Thoracic aorta (tissue), 2 donors: Measurements from ENCODE around the gene OS9. TPM values are rescaled to one million over a fixed set of nuclear protein-coding genes. Genes with fewer than 3 reads are reported as not detected.
A peak's percentile ranks its signal among the peaks of the same experiment; 100 is the strongest.

ENCODE experiments used
- ATAC-seq: fragments of 150-250 bp; one replicate; pipeline ENCODE4 v1.8.0; 2017; ENCODE audit warnings: low read depth; ENCODE audit not compliant: insufficient number of reproducible peaks, low FRiP score
- DNase-seq: peaks from one replicate; pipeline ENCODE4 v3.0.0-alpha.2; 2020; ENCODE audit warnings: low spot score
- H3K27ac ChIP-seq, 2 donors: fragments of 200-600 bp; sonication (generic); 1 replicate in 1 of 2; 2 replicates in 1 of 2; pipeline ENCODE4 v1.5.1; 2016; ENCODE audit warnings: mild to moderate bottlenecking in 2 of 2, moderate library complexity in 2 of 2
- H3K27me3 ChIP-seq: fragments of 200-600 bp; sonication (generic); replicated peaks from 2 replicates; pipeline ENCODE4 v1.6.0; 2016; ENCODE audit warnings: mild to moderate bottlenecking; ENCODE audit not compliant: insufficient read depth
- H3K36me3 ChIP-seq: fragments of 200-600 bp; sonication (generic); one replicate; pipeline ENCODE4 v1.5.1; 2016
- H3K4me1 ChIP-seq, 2 donors: fragments of 200-600 bp; sonication (generic); 1 replicate in 1 of 2; 2 replicates in 1 of 2; pipeline versions ENCODE4 v1.5.1 to v1.6.0; 2016; ENCODE audit warnings: low read depth in 2 of 2, mild to moderate bottlenecking in 1 of 2; ENCODE audit not compliant: control insufficient read depth in 1 of 2
- H3K4me3 ChIP-seq: fragments of 200-600 bp; sonication (generic); 2 replicates; pipeline ENCODE4 v1.5.1; 2016; ENCODE audit warnings: mild to moderate bottlenecking
- H3K9me3 ChIP-seq: fragments of 200-600 bp; sonication (generic); 2 replicates; pipeline ENCODE4 v1.5.1; 2016
- CTCF ChIP-seq: fragments of 200-600 bp; sonication (generic); IDR thresholded peaks from one replicate; pipeline ENCODE4 v1.5.1; 2019; ENCODE audit warnings: antibody characterized with exemption
- total RNA-seq, 2 donors: library from RNA; depleted of rRNA; stranded (reverse); fragments of >200 nt; gene quantifications; one replicate each; pipeline versions ENCODE4 v1.1.0 to v1.2.3, GENCODE V29; 2016

The OS9 gene
- total RNA-seq, 2 donors from 2014 or later, result 253 to 381 TPM

- H3K9me3 ChIP-seq, result no peaks in the 10 kb centered on the region
- H3K36me3 ChIP-seq, result no peaks in the 10 kb centered on the region
- no peak overlapping the region for H3K4me3 ChIP-seq
- no peak for TF ChIP-seq CTCF
- H3K27me3 ChIP-seq, result peaks cover 21% of the 10 kb centered on the region
- ATAC-seq (no peak), DNase-seq (no peak)
- H3K27ac ChIP-seq, result no peak overlapping the region
- peaks cover 28 to 34% of the 10 kb centered on the region in 2 donors for H3K4me1 ChIP-seq
Observed at GRCh38 chr12:57734591-57734990, 40.7 kb downstream of the OS9 start.

DNA sequence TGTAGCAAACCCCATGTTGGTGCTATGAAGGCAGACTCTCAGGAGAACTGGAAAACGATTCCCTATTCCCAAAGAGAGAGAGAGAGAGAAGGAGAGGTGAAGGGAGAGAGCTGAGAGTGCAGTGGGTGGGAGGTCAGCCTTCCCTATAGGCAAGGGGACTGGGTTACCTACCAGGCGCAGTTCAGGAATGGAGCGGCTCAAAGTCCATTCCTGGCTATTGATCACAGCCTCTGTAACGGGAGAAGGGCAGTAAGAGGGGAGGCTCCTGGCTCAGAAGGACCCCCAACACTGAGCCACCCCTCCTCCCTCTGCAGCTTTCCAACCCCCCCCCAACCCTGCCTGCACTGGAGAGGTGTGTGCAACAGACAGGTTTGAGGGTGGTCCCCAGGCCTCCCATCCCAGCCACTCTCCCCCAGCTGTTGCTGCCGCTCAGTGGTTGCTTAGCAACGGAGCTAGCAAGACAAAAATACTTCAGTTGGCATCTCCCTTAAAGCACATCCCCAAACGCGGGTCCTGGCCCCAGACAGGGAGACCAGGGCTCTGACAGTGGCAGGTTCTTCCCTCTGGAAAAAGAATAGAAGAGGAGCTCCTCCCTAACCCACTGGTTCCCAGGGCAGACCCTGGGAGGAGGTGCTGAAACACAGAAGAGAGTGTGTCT, 41.4 kb downstream of the OS9 start:
- H3K27me3 ChIP-seq, result peaks cover 21% of the 10 kb centered on the region
- H3K4me1 ChIP-seq, result peaks cover 28 to 34% of the 10 kb centered on the region in 2 donors
- TF ChIP-seq CTCF, result no peak
- H3K36me3 ChIP-seq, result no peaks in the 10 kb centered on the region
- no peak overlapping the region for H3K27ac ChIP-seq
- ATAC-seq (no peak), DNase-seq (no peak)
- no peaks in the 10 kb centered on the region for H3K9me3 ChIP-seq
- H3K4me3 ChIP-seq, result no peak overlapping the region

GRCh38 chr12:57735952-57736740, 42.2 kb downstream of the OS9 start:
- no peak for DNase-seq
- no peak for ATAC-seq
- Histone ChIP-seq H3K4me1 (peaks cover 28 to 34% of the 10 kb centered on the region in 2 donors), H3K27me3 (peaks cover 21% of the 10 kb centered on the region), H3K9me3 (no peaks in the 10 kb centered on the region), H3K36me3 (no peaks in the 10 kb centered on the region), H3K27ac (no peak overlapping the region), H3K4me3 (peak overlapping the region; percentile 38)
- TF ChIP-seq CTCF, result no peak

DNA sequence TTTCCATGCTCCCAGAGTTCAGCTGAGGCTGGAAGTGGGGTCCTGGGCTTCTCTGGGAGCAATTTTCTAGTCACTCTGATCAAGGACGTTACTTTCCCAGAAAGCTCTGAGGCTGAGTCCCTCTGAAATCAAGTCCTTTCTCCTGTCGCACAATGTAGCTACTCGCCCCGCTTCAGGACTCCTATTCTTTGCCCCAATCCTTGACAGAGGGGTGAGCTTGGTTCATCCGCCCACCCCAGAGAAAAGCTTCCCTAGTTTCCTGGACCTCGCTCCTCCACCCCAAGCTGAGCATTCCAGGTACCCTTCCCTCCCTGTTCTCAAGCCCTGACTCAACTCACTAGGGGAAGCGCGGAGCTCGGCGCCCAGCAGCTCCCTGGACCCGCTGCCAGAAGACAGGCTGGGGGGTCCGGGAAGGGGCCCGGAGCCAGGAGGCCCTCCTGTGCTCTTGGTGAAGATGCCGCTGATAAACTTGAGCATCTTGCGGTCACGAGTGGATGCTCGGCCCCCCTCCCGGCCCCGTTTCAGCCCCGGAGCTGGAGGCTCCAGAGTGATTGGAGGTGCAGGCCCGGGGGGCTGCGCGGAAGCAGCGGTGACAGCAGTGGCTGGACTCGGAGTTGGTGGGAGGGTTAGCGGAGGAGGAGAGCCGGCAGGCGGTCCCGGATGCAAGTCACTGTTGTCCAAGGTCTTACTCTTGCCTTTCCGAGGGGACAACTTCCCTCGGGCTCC, 43.0 kb downstream of the OS9 start:
- no peak for TF ChIP-seq CTCF
- peaks cover 21% of the 10 kb centered on the region for H3K27me3 ChIP-seq
- peaks cover 28 to 34% of the 10 kb centered on the region in 2 donors for H3K4me1 ChIP-seq
- no peaks in the 10 kb centered on the region for H3K9me3 ChIP-seq
- ATAC-seq, result no peak
- no peaks in the 10 kb centered on the region for H3K36me3 ChIP-seq
- H3K4me3 ChIP-seq, result peak overlapping the region; percentile 59
- H3K27ac ChIP-seq, result peak overlapping the region in 1 of 2 donors; percentile 43
- DNase-seq, result no peak
